ENCODE results near the gene TAX1BP3. TPM values are rescaled to one million over a fixed set of nuclear protein-coding genes. Genes with fewer than 3 reads are reported as not detected.

TAX1BP3 gene
- total and polyA plus RNA-seq, 9 of the 15 experiments (the other 6 are each of a cell fraction or from before 2014, with no cell fraction given) = 0.99 to 14.5 (median 6.2) TPM

GRCh38 chr17:3667366-3668278 lies 756 bp downstream of the TAX1BP3 start (continued):
- TF ChIP-seq ZMIZ1 (IDR thresholded peaks at IDR 0.05; ENCODE audit: low read depth in 2 of 2, low read length in 2 of 2) (no peak), EP300 (IDR thresholded peaks at IDR 0.05; ENCODE audit: low read length) (peak; percentile 24; the same call in 1 of the 2 replicates), CTCF (IDR thresholded peaks at IDR 0.05 in 2 of 3, conservative IDR thresholded peaks at IDR 0.05 in 1 of 3; ENCODE audit: insufficient read depth in 2 of 3, low read depth in 1 of 3, low read length in 3 of 3) (no peak), MBD2 (IDR thresholded peaks at IDR 0.05; ENCODE audit: borderline replicate concordance, low read depth) (no peak), MTA3 (IDR thresholded peaks at IDR 0.05; ENCODE audit: borderline replicate concordance) (no peak), ZNF717 (CRISPR knock-in tag; IDR thresholded peaks at IDR 0.05) (no peak), ELK3 (CRISPR knock-in tag; IDR thresholded peaks at IDR 0.05) (no peak), ZBTB40 (IDR thresholded peaks at IDR 0.05) (no peak), ZBTB40 (CRISPR knock-in tag; IDR thresholded peaks at IDR 0.05) (no peak), ZNF316 (IDR thresholded peaks at IDR 0.05) (no peak)

All from K562 (cell line).